BE2C (cell line): ENCODE results near the gene TOP1.

Experiments used
- DNase-seq: peaks from one replicate; pipeline ENCODE4 v3.0.0-alpha.2; 2020
- H3K27me3 ChIP-seq: fragments of 250-450 bp; sonication (Bioruptor Pico); 2 replicates; pipeline ENCODE4 v1.5.1; 2020; ENCODE audit warnings: mild to moderate bottlenecking
- H3K36me3 ChIP-seq: fragments of 250-450 bp; sonication (Bioruptor Pico); 2 replicates; pipeline ENCODE4 v1.5.1; 2020; ENCODE audit warnings: mild to moderate bottlenecking
- H3K4me1 ChIP-seq: fragments of 250-450 bp; sonication (Bioruptor Pico); 2 replicates; pipeline ENCODE4 v1.5.1; 2020
- H3K4me3 ChIP-seq: 2 replicates; pipeline ENCODE4 v1.5.1; 2011; ENCODE audit warnings: low read depth, low read length
- H3K9me3 ChIP-seq: fragments of 250-450 bp; sonication (Bioruptor Pico); 2 replicates; pipeline ENCODE4 v1.5.1; 2020
- CTCF ChIP-seq: IDR thresholded peaks from 2 replicates; pipeline ENCODE4 v1.5.1; 2012; ENCODE audit warnings: mild to moderate bottlenecking, low read depth, low read length

The TOP1 gene

GRCh38 chr20:41167481-41168253 lies 139.0 kb downstream of the TOP1 start:
- TF ChIP-seq CTCF: no peak
- peaks cover 72% of the 10 kb centered on the region for H3K36me3 ChIP-seq
- no peaks in the 10 kb centered on the region for H3K9me3 ChIP-seq
- H3K4me1 ChIP-seq: no peaks in the 10 kb centered on the region
- no peak overlapping the region for H3K4me3 ChIP-seq
- H3K27me3 ChIP-seq: no peaks in the 10 kb centered on the region
- DNase-seq: no peak

GRCh38 chr20:41168281-41169161 lies 139.9 kb downstream of the TOP1 start:
- no peaks in the 10 kb centered on the region for H3K9me3 ChIP-seq
- no peaks in the 10 kb centered on the region for H3K27me3 ChIP-seq
- DNase-seq: peak; percentile 6
- H3K36me3 ChIP-seq: peaks cover 70% of the 10 kb centered on the region
- TF ChIP-seq CTCF: no peak
- H3K4me1 ChIP-seq: no peaks in the 10 kb centered on the region
- H3K4me3 ChIP-seq: no peak overlapping the region

- DNase-seq: peak; percentile 2
- H3K27me3 ChIP-seq: no peaks in the 10 kb centered on the region
- no peak overlapping the region for H3K4me3 ChIP-seq
- no peak for TF ChIP-seq CTCF
- H3K9me3 ChIP-seq: no peaks in the 10 kb centered on the region
- H3K4me1 ChIP-seq: no peaks in the 10 kb centered on the region
- H3K36me3 ChIP-seq: peaks cover 70% of the 10 kb centered on the region
Measured at GRCh38 chr20:41169162-41169690, 140.6 kb downstream of the TOP1 start.

- no peak for DNase-seq
- Histone ChIP-seq H3K4me3 (no peak overlapping the region), H3K27me3 (no peaks in the 10 kb centered on the region), H3K4me1 (no peaks in the 10 kb centered on the region), H3K36me3 (peaks cover 70% of the 10 kb centered on the region), H3K9me3 (no peaks in the 10 kb centered on the region)
- no peak for TF ChIP-seq CTCF
Measured at GRCh38 chr20:41169791-41170351, 141.2 kb downstream of the TOP1 start.

- Histone ChIP-seq H3K4me3 (no peak overlapping the region), H3K4me1 (no peaks in the 10 kb centered on the region), H3K9me3 (no peaks in the 10 kb centered on the region), H3K27me3 (no peaks in the 10 kb centered on the region), H3K36me3 (peaks cover 65% of the 10 kb centered on the region)
- DNase-seq: no peak
- TF ChIP-seq CTCF: no peak
Measured at GRCh38 chr20:41170386-41171105, 141.9 kb downstream of the TOP1 start.
